K562 (cell line): ENCODE data around the gene SLC25A4. TPM values are rescaled to one million over a fixed set of nuclear protein-coding genes. Genes with fewer than 3 reads are reported as not detected.
A peak's percentile ranks its signal among the peaks of the same experiment; 100 is the strongest.

ENCODE experiments used
- ATAC-seq: fragments of 200-7000 bp; cut with Tn5 transposase; 3 replicates; pipeline ENCODE4 v1.9.1; 2020; ENCODE audit warnings: moderate library complexity
- BruUV-seq: library from RNA; stranded (reverse); fragments of 400-500 nt; replicated peaks from 2 replicates; lab custom pipeline; 2021; lab: Mats Ljungman, UMichigan
- CTCF ChIA-PET: fragments of 300-600 bp; formaldehyde crosslinking; extraction: SDS; loops from one replicate; lab custom pipeline; 2021; ENCODE audit warnings: low intra/inter-chr PET ratio; lab: Yijun Ruan, JAX
- POLR2A ChIA-PET: fragments of 300-600, 350-650 bp; sonication (Branson Sonifier 250); formaldehyde crosslinking; extraction: SDS; loops from one replicate; lab custom pipeline; 2021; ENCODE audit warnings: antibody characterized with exemption, inconsistent platforms; lab: Yijun Ruan, JAX
- DNase-seq, 4 experiments: peaks; one replicate each; pipeline versions ENCODE4 v3.0.0 to v3.0.0-alpha.2; 2011 to 2018; ENCODE audit warnings: low spot score in 3 of 4, mixed read lengths in 3 of 4; ENCODE audit errors: extremely low read depth in 1 of 4
- FAIRE-seq: peaks from 2 replicates; lab custom pipeline; 2011; peaks lifted over from hg19 to GRCh38; lab: Jason Lieb, UNC
- H2AFZ ChIP-seq: 2 replicates; pipeline ENCODE4 v1.6.0; 2011; ENCODE audit warnings: low read depth, low read length, control low read depth, inconsistent platforms
- H3K27ac ChIP-seq: fragments of 200-600 bp; 3 replicates; pipeline ENCODE4 v1.8.0; 2011; ENCODE audit warnings: low read depth, mild to moderate bottlenecking, control low read depth, inconsistent platforms, low read length, moderate library complexity, mixed read lengths; ENCODE audit errors: extremely low read depth
- H3K27me3 ChIP-seq, 2 experiments: fragments of 300-600 bp in 1 of 2; 2 replicates in 1 of 2; 3 replicates in 1 of 2; pipeline versions ENCODE4 v1.6.0 to v1.8.0; 2011; ENCODE audit warnings: inconsistent platforms in 2 of 2, low read length in 2 of 2, mild to moderate bottlenecking in 1 of 2, mixed read lengths in 1 of 2, moderate library complexity in 1 of 2; ENCODE audit not compliant: control insufficient read depth in 2 of 2, insufficient read depth in 2 of 2
- H3K36me3 ChIP-seq: fragments of 300-600 bp; 3 replicates; pipeline ENCODE4 v1.8.0; 2011; ENCODE audit warnings: mild to moderate bottlenecking, low read length, inconsistent platforms; ENCODE audit not compliant: control insufficient read depth, insufficient read depth
- H3K4me1 ChIP-seq, 2 experiments: fragments of 200-600 bp in 1 of 2; replicated peaks in 1 of 2; 2 replicates in 1 of 2; 3 replicates in 1 of 2; pipeline versions ENCODE4 v1.5.1 to v1.8.0; 2011; ENCODE audit warnings: inconsistent platforms in 2 of 2, low read length in 2 of 2, mild to moderate bottlenecking in 1 of 2, mixed read lengths in 1 of 2, moderate library complexity in 1 of 2; ENCODE audit not compliant: control insufficient read depth in 2 of 2, insufficient read depth in 2 of 2
- H3K4me2 ChIP-seq: 2 replicates; pipeline ENCODE4 v1.6.1; 2011; ENCODE audit warnings: low read length, control low read depth, inconsistent platforms, mixed read lengths; ENCODE audit not compliant: insufficient read depth
- H3K4me3 ChIP-seq: fragments of 200-600 bp; sonication (generic), shearing (Covaris generic); 2 replicates; pipeline ENCODE4 v1.5.1; 2016; ENCODE audit warnings: control low read depth, inconsistent platforms
- H3K79me2 ChIP-seq: fragments of 200-600 bp; 3 replicates; pipeline ENCODE4 v1.8.0; 2011; ENCODE audit warnings: low read length, inconsistent platforms; ENCODE audit not compliant: control insufficient read depth, insufficient read depth
- H3K9ac ChIP-seq, 2 experiments: 2 replicates each; pipeline versions ENCODE4 v1.6.0 to v1.6.1; 2011; ENCODE audit warnings: low read depth in 2 of 2, low read length in 2 of 2, control low read depth in 1 of 2, inconsistent platforms in 1 of 2, mild to moderate bottlenecking in 1 of 2, mixed read lengths in 1 of 2; ENCODE audit not compliant: insufficient read depth in 1 of 2
- H3K9me1 ChIP-seq: one replicate; pipeline ENCODE4 v1.6.0; 2011; ENCODE audit warnings: inconsistent platforms, mild to moderate bottlenecking, low read length, moderate library complexity; ENCODE audit not compliant: control insufficient read depth, insufficient read depth
- H3K9me3 ChIP-seq: replicated peaks from 2 replicates; pipeline ENCODE4 v1.5.1; 2011; ENCODE audit warnings: low read depth, low read length, inconsistent platforms; ENCODE audit not compliant: control insufficient read depth, insufficient read depth
- H4K20me1 ChIP-seq: replicated peaks from 2 replicates; pipeline ENCODE4 v1.6.1; 2011; ENCODE audit warnings: low read length, inconsistent platforms, mixed read lengths; ENCODE audit not compliant: control insufficient read depth, insufficient read depth
- ARID1B ChIP-seq: fragments of 450-650 bp; IDR thresholded peaks from 2 replicates; pipeline ENCODE4 v1.6.1; 2016; ENCODE audit warnings: antibody characterized with exemption, mild to moderate bottlenecking, inconsistent platforms
- CBFA2T3 ChIP-seq: fragments of 450-650 bp; IDR thresholded peaks from 2 replicates; pipeline ENCODE4 v1.6.1; 2017
- CEBPG ChIP-seq, 3 experiments: fragments of 200-800 bp in 1 of 3; sonication (Bioruptor generic) in 1 of 3; sonication (generic) in 1 of 3; formaldehyde crosslinking in 1 of 3; IDR thresholded peaks in 2 of 3; conservative IDR thresholded peaks in 1 of 3; 2 replicates each; pipeline versions ENCODE4 v1.6.1 to v1.8.0; 2016 to 2022; ENCODE audit warnings: missing compliant biosample characterization in 2 of 3, missing genetic modification characterization in 2 of 3, mild to moderate bottlenecking in 1 of 3, missing genetic modification reagents in 1 of 3
- CREM ChIP-seq: IDR thresholded peaks from 2 replicates; pipeline ENCODE4 v1.6.1; 2014; ENCODE audit warnings: antibody characterized with exemption, low read depth
- CTBP1 ChIP-seq: fragments of 450-650 bp; IDR thresholded peaks from 2 replicates; pipeline ENCODE4 v1.6.1; 2016; ENCODE audit warnings: borderline replicate concordance
- DPF2 ChIP-seq: fragments of 450-650 bp; IDR thresholded peaks from 2 replicates; pipeline ENCODE4 v1.6.1; 2016
- GATA2 ChIP-seq: sonication (generic); formaldehyde crosslinking; IDR thresholded peaks from 2 replicates; pipeline ENCODE4 v1.4.0; 2020; ENCODE audit warnings: mild to moderate bottlenecking, missing genetic modification reagents
- GATAD2A ChIP-seq: fragments of 450-650 bp; IDR thresholded peaks from 2 replicates; pipeline ENCODE4 v1.6.1; 2017
- JUND ChIP-seq, 2 experiments: IDR thresholded peaks; 2 replicates in 1 of 2; 3 replicates in 1 of 2; pipeline ENCODE4 v1.6.1; 2011; ENCODE audit warnings: borderline replicate concordance in 2 of 2, low read depth in 2 of 2, low read length in 2 of 2, improper control_type of control experiment in 1 of 2, missing biosample characterization in 1 of 2, missing genetic modification characterization in 1 of 2, missing genetic modification reagents in 1 of 2
- L3MBTL2 ChIP-seq: fragments of 450-650 bp; IDR thresholded peaks from 2 replicates; pipeline ENCODE4 v1.6.1; 2016; ENCODE audit warnings: mild to moderate bottlenecking, moderate library complexity
- NR4A1 ChIP-seq, 2 experiments: fragments of 250-450 bp in 1 of 2; fragments of 450-650 bp in 1 of 2; sonication (Bioruptor Pico) in 1 of 2; IDR thresholded peaks; 2 replicates each; pipeline versions ENCODE4 v1.4.0 to v1.6.1; 2016 to 2020; ENCODE audit warnings: mild to moderate bottlenecking in 2 of 2, missing compliant biosample characterization in 1 of 2, missing genetic modification characterization in 1 of 2, moderate library complexity in 1 of 2
- SIRT6 ChIP-seq: IDR thresholded peaks from one replicate; pipeline ENCODE4 v1.6.1; 2012; ENCODE audit warnings: low read depth, mild to moderate bottlenecking, control low read depth, inconsistent platforms, low read length, moderate library complexity
- SMAD3 ChIP-seq: fragments of 450-650 bp; formaldehyde crosslinking; conservative IDR thresholded peaks from 2 replicates; pipeline ENCODE4 v1.4.0; 2020; ENCODE audit warnings: mild to moderate bottlenecking
- SMAD4 ChIP-seq: fragments of 250-450 bp; sonication (Bioruptor Pico); conservative IDR thresholded peaks from 2 replicates; pipeline ENCODE4 v1.8.0; 2021; ENCODE audit warnings: inconsistent platforms, mild to moderate bottlenecking, moderate library complexity
- SMARCA4 ChIP-seq: fragments of 450-650 bp; IDR thresholded peaks from 2 replicates; pipeline ENCODE4 v1.6.1; 2016
- ZNF311 ChIP-seq: fragments of 250-450 bp; sonication (Bioruptor Pico); IDR thresholded peaks from 2 replicates; pipeline ENCODE4 v1.4.0; 2020; ENCODE audit warnings: mild to moderate bottlenecking, moderate library complexity
- WGBS: fragments of 100-300 bp; shearing (Covaris generic); methylation state at CpG from one replicate; pipeline ENCODE4 v1.1.6; 2016; ENCODE audit warnings: low coverage, mixed read lengths; ENCODE audit not compliant: insufficient coverage; ENCODE audit errors: missing lambda C conversion rate; 5-methylcytosine and 5-hydroxymethylcytosine counted together
- in situ Hi-C: fragments of 300-500 bp; cut with MboI; formaldehyde crosslinking; loops from 4 replicates; pipeline ENCODE4 v1.15.0; 2018; ENCODE audit warnings: inconsistent platforms, mixed read lengths
- intact Hi-C: fragments of 100-400 bp; cut with micrococcal nuclease; formaldehyde crosslinking; loops from 2 replicates; pipeline ENCODE4 v1.14.2; 2022
- polyA plus RNA-seq, 8 experiments: library from polyadenylated mRNA; depleted of rRNA in 4 of 8; stranded (reverse) in 5 of 8; unstranded in 3 of 8; fragments of >200 nt; fragmentation: Nextera tagmentation in 2 of 8; fragmentation: Illumina TruSeq in 1 of 8; extraction: Ambion mirVana in 2 of 8; extraction: Trizol in 1 of 8; gene quantifications; 2 replicates each; pipeline versions ENCODE4 v1.2.1 to v1.2.3, GENCODE V29; 2011 to 2014; ENCODE audit warnings: inconsistent platforms in 1 of 8, missing spikeins in 1 of 8
- total RNA-seq, 7 experiments: library from RNA; depleted of rRNA in 6 of 7; stranded (reverse); fragments of >200 nt in 6 of 7; fragmentation: Illumina TruSeq in 2 of 7; extraction: Trizol in 2 of 7; gene quantifications; 2 replicates each; pipeline versions ENCODE4 v1.2.1 to v1.2.3, GENCODE V29; 2011 to 2021; ENCODE audit warnings: low replicate concordance in 1 of 7
- TF ChIP-seq, protein P1 (sequence below), 2 experiments: fragments of 450-650 bp in 1 of 2; sonication (generic) in 1 of 2; formaldehyde crosslinking in 1 of 2; IDR thresholded peaks in 1 of 2; conservative IDR thresholded peaks in 1 of 2; 2 replicates each; pipeline versions ENCODE4 v1.6.1 to v1.8.1; 2016 to 2023; ENCODE audit warnings: mild to moderate bottlenecking in 2 of 2, moderate library complexity in 2 of 2, inconsistent platforms in 1 of 2, missing genetic modification reagents in 1 of 2
- TF ChIP-seq, protein P2 (sequence below): fragments of 450-650 bp; IDR thresholded peaks from 2 replicates; pipeline ENCODE4 v1.6.1; 2016

SLC25A4 gene
- total and polyA plus RNA-seq, 9 of the 15 experiments (the other 6 are each of a cell fraction or from before 2014, with no cell fraction given) = 8.3 to 28.6 (median 19.5) TPM

DNA sequence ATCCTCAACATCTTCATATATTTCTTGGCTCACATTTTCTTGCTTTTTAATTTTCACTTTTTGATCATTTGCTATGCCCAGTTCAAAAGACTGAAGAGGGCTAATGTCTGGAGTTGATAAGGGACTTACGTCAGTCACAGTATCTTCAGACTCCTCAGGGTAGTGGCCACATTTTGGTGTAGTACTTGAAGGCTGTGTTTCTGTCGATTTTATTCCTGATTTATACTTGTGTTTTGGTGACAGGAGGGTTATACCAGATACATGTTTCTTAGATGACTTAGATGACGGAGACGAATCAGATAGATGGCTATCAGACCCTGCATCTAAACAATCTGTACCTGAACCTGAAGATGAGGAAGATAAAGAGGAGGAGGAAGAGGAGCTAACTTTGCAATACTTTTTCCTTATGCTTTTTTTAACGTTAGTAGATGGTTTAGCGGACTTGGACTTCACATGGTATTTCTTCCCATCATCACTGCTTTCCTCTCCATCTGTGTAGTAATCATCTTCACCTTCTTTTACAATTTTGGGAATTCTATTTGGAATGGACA lies 47.3 kb downstream of the SLC25A4 start:
- H3K27me3 ChIP-seq = no peaks in the 10 kb centered on the region
- in situ Hi-C loops = no loop called here
- POLR2A ChIA-PET = no interaction called here
- H3K9me3 ChIP-seq = no peaks in the 10 kb centered on the region
- H3K4me1 ChIP-seq = peaks cover 3 to 14% of the 10 kb centered on the region in 2 experiments; a peak in 4 of 5 replicates
- DNase-seq = peak in 1 of 4 experiments; percentile 35
- no peak overlapping the region for H3K4me3 ChIP-seq
- no peaks in the 10 kb centered on the region for H3K9me1 ChIP-seq
- H3K4me2 ChIP-seq = 0 out of 2 replicates have a peak overlapping the region, but pooled peaks have one; percentile 6
- no peak overlapping the region for H3K9ac ChIP-seq
- peaks cover 41% of the 10 kb centered on the region for H3K36me3 ChIP-seq
- 31% methylated on average over 6 of the region's 6 CpGs for WGBS
- peak; percentile 84 for ATAC-seq
- intact Hi-C loops = no loop called here
- H4K20me1 ChIP-seq = no peaks in the 10 kb centered on the region; the same call in 1 of the 2 replicates
- no peak overlapping the region for H3K27ac ChIP-seq
- H2AFZ ChIP-seq = no peak overlapping the region
- TSS peak; percentile 45 for BruUV-seq
- FAIRE-seq = peak; percentile 78
- peaks cover 76% of the 10 kb centered on the region for H3K79me2 ChIP-seq
- CTCF ChIA-PET = no interaction called here
- TF ChIP-seq GATA2 = peak; percentile 51
- TF ChIP-seq CBFA2T3 = peak; percentile 47
- 0 out of 2 replicates have a peak, but pooled peaks have one; percentile 4 for TF ChIP-seq CEBPG (CRISPR knock-in tag; IDR thresholded peaks at IDR 0.05)
- no peak for TF ChIP-seq CEBPG (tag; conservative IDR thresholded peaks at IDR 0.05 in 1 of 2, IDR thresholded peaks at IDR 0.05 in 1 of 2)
- peak; percentile 56 for TF ChIP-seq ARID1B
- TF ChIP-seq SMARCA4 = 0 out of 2 replicates have a peak, but pooled peaks have one; percentile 15
- no peak for TF ChIP-seq NR4A1 (CRISPR knock-in tag; IDR thresholded peaks at IDR 0.05)
- no peak for TF ChIP-seq NR4A1 (tag; IDR thresholded peaks at IDR 0.05)
- TF ChIP-seq SIRT6 = no peak
- 0 out of 2 replicates have a peak, but pooled peaks have one; percentile 22 for TF ChIP-seq CTBP1
- peak; percentile 71; the same call in 1 of the 2 replicates for TF ChIP-seq SMAD4
- TF ChIP-seq, protein P1, sequence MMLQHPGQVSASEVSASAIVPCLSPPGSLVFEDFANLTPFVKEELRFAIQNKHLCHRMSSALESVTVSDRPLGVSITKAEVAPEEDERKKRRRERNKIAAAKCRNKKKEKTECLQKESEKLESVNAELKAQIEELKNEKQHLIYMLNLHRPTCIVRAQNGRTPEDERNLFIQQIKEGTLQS (IDR thresholded peaks at IDR 0.05) = peak; percentile 39; the same call in 1 of the 2 replicates
- TF ChIP-seq, protein P1 (CRISPR knock-in tag; conservative IDR thresholded peaks at IDR 0.05) = no peak
- TF ChIP-seq JUND (IDR thresholded peaks at IDR 0.05; ENCODE audit: borderline replicate concordance, low read depth, low read length) = peak; percentile 40; the same call in 1 of the 2 replicates
- 0 out of 3 replicates have a peak, but pooled peaks have one; percentile 23 for TF ChIP-seq JUND (tag; IDR thresholded peaks at IDR 0.05; ENCODE audit: borderline replicate concordance, low read depth, low read length)
- TF ChIP-seq SMAD3 (CRISPR knock-in tag) = no peak
- TF ChIP-seq, protein P2, sequence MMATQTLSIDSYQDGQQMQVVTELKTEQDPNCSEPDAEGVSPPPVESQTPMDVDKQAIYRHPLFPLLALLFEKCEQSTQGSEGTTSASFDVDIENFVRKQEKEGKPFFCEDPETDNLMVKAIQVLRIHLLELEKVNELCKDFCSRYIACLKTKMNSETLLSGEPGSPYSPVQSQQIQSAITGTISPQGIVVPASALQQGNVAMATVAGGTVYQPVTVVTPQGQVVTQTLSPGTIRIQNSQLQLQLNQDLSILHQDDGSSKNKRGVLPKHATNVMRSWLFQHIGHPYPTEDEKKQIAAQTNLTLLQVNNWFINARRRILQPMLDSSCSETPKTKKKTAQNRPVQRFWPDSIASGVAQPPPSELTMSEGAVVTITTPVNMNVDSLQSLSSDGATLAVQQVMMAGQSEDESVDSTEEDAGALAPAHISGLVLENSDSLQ = peak; percentile 50
- TF ChIP-seq DPF2 = peak; percentile 25; the same call in 1 of the 2 replicates
- 0 out of 2 replicates have a peak, but pooled peaks have one; percentile 23 for TF ChIP-seq L3MBTL2
- no peak for TF ChIP-seq ZNF311 (CRISPR knock-in tag)
- 0 out of 2 replicates have a peak, but pooled peaks have one; percentile 55 for TF ChIP-seq GATAD2A
- peak; percentile 45; the same call in 1 of the 2 replicates for TF ChIP-seq CREM
